Kidney glomerular epithelial cell (primary cell): ENCODE results near the gene ZC3H7B.
"Not testable (repeated sequence)": the region's sequence is repeated elsewhere in the genome, so short reads cannot be mapped to it uniquely, and the experiment has no call there.

Experiments
- DNase-seq: peaks from one replicate; lab custom pipeline; 2025; lab: John Stamatoyannopoulos, UW

Gene ZC3H7B

DNA sequence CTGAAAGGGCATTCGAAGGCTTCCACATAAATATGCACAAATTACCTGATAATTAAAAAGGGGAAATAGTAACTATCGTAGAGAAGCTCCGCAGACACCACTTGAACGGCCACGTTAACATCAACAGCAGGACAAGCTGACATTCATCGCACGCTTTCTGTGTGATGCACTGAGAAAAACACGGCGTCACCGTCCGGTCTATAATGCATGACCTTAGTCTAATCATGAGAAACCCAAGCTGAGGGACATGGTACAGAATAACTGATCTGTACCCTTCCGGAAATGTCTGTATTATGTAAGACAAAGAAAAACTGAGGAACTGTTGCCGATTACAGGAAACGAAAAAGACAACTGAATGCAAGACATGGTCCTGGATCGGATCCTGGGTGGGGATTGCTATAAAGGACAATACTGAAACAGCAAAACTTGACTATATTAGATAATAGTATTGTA, 14.7 kb upstream of the ZC3H7B start:
- DNase-seq, result no peak

DNA sequence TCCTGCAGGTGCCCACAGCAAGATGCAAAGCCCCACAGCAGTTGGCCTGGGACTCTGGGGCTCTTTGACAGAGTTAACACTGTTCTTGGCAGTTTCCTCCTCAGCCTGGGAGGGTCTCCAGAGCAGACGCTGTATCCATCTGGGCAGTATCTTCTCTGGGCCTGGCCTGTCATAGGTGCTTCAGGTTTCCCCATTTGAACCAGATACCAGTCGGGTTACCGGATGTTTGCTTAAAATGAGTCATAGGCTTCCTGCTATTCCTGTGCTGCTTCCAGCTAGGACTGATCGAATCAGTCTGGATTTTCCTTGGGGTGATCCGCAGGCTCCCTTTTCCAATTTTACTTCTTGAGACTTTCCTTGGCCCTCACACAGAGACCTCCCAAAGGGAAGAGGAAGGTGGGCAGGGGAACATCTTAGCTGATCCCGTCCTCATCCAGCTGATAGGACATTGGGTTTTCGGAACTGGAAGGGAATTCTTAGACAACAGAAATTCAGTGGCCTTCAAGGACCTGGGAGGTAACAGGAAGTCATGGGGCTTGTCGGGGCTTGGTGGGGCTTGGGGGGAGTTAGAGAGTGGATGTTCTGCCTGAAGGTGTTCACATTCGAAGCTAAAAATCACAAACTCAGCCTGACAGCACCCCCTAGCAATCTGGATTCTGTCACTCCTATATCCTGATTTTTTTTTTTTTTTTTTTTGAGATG, 12.9 kb upstream of the ZC3H7B start:
- DNase-seq, result peak; percentile 83

DNA sequence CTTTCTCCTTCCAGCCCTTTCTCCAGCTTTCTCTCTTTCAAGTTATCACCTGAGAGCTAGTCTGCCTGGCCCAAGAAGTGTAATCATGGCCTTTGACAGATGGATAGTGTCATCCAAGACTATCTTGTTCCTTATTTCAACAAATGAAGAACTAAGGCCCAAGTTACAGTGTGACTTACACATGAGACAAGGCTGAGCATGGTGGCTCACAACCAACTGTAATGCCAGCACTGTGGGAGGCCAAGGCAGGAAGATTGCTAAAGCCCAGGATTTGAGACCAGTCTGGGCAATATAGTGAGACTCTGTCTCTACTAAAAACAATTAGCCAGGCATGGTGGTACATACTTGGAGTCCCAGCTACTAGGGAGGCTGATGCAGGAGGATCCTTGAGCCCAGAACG, 11.7 kb upstream of the ZC3H7B start:
- DNase-seq, result no peak

DNA sequence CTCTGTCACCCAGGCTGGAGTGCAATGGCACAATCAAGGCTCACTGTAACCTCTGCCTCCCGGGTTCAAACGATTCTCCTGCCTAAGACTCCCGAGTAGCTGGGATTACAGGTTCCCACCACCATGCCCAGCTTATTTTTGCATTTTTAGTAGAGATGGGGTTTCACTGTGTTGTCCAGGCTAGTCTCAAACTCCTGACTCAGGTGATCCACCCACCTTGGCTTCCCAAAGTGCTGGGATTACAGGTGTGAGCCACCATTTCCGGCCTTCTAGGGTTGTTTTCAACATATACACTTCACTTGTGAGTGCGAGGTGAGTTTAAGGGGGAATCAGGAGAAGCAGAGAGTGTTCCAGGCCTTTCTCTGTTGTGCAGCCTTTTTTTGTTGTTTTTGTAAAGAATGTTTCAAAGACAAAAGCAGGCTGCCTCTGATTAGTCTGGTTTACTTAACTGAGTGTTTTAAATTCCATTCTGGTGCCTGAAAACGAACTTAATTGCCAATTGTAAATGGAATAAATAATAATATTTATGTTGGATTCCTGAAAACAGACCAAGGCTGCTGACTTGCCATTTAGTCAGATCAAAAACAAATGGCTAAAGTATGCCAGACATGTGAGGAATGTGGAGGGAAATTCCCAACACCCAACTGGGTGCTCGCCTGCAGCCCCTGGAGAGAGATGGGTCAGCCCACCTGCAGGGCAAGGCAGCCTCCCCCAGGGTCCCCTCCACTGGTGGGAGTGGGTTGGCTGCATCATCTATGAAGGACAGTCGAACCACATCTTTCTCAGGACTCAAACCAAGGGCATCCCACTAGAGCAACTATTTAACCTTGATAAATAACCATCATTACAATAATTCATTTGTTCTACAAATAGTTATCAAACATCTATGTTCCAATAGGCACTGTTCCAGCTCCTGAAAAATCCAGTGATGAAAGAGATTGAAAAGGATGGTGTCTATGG, 10.8 kb upstream of the ZC3H7B start:
- peak; percentile 93 for DNase-seq

DNA sequence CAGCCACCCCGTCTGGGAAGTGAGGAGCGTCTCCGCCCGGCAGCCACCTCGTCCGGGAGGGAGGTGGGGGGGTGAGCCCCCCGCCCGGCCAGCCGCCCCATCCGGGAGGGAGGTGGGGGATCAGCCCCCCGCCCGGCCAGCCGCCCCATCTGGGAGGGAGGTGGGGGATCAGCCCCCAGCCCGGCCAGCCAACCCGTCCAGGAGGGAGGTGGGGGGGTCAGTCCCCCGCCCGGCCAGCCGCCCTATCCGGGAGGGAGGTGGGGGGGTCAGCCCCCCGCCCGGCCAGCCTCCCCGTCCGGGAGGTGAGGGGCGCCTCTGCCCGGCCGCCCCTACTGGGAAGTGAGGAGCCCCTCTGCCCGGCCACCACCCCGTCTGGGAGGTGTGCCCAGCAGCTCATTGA, 6.5 kb upstream of the ZC3H7B start:
- DNase-seq, result not testable (repeated sequence)

DNA sequence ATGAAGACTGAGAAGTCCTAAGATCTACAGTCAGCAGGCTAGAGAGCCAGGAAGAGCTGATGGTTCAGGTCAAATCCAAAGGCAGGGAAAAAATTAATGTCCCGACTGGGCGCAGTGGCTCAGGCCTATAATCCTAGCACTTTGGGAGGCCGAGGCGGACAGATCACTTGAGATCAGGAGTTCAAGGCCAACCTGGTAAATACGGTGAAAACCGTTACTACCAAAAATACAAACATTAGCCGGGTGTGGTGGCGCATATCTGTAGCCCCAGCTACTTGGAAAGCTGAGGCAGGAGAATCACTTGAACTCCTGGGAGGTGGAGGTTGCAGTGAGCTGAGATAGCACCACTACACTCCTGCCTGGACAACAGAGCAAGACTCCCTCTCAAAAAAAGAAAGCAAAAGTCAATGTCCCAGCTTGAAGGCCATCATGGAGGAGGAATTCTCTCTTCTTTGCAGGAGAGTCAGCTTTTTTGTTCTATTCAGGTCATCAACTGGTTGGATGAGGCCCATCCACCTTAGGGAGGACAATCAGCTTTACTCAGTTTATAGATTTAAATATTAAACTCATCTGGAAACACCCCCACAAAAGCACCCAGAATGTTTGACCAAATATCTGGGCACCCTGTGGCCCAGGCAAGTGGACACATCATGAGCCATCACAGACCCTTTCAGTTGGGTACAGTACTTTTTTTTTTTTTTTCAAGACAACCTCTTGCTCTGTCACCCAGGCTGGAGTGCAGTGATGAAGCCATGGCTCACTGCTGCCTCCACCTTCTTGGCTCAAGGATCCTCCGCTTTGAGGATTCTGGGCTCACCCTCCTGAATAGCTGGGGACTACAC, 4.3 kb upstream of the ZC3H7B start:
- DNase-seq, result no peak

DNA sequence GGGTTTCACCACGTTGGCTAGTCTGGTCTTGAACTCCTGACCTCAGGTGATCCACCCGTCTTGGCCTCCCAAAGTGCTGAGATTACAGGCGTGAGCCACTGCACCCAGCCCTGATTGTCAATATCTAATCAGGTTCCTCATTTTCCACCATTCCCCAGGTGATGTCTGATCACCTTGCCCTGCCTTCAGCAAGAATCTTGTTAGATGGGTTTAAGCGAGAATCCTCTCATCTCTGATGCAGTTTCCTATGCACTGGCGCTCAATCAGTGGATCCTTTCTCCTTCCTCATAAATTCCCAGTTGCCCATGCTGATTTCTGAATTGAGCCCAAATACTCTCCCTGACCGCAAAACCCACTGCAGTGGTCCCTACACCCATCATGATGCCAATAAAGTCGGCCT, 664 bp upstream of the ZC3H7B start:
- no peak for DNase-seq

DNA sequence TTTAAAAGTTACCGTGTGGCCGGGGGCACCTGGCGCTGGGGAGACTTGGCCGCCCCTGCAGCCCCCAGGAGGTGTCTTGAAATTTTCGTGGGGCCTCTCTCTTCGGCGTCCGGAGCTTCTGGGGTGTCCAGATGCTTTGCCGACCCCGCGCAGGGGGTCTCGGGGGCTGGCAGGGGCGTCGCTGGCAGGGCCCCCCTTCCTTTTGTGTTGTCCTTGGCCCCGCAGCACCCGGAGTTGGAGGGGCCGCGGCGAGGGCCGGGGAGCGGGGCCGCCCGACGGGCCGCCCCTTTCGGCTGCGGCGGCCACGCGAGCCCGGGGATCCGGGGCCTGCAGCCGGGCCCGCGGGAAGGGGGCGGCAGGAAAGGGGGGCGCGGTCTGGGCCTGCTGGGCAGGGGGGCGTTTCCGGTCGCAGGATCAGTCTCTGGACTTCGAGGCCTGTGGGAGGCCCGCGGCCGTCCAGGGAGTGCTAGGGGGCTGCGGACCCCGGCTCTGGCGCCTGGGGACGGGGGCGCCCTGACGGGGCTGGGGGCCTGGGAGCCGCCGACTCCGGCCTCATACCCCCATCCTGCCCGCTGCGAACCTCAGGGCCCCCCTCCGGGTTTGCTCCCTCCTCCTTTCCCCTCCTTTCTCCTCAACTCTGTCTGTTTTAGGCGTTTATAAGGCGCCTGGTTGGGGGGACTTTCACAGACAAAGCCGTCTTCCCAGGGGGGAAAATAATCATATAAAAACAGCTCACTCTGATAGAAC, 869 bp downstream of the ZC3H7B start:
- DNase-seq, result no peak

DNA sequence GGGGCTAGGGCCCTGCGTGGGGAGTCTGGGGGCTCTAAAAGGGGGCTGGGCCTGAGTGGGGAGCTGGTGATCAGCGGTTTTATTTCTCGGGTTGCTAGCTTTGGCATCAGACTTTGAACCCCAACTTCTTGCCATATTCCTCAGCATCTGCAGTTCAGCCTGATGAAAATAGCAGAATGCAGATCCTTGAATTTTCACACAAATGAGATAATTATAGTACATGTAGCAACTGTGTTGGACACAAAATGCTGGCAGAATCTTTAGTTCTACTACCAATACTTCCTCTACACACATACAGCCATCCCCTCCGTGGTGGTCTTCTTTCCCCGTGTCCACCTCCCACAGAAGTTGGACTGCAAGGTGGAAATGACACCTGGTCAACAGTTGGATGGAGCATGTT, 1.5 kb downstream of the ZC3H7B start:
- no peak for DNase-seq

DNA sequence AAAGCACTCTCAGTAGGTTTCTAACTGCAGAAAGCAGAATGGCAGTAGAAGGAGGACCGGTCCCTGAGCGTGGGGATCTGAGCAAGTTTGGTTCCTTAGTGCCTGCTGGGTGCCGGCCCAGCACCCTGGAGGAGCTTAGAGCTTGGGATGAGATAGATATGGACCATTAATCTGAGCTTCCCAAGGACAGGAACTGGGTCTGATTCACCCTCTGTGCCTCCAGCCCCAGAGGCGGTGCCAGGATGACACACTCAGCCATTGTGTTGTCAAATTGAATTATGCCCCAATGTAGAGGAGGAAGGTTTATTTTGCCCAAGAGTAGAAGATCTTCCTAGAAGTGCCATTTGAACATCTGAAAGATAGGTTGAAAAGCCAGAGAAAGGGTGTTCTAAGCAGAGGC, 4.3 kb downstream of the ZC3H7B start:
- peak; percentile 96 for DNase-seq

DNA sequence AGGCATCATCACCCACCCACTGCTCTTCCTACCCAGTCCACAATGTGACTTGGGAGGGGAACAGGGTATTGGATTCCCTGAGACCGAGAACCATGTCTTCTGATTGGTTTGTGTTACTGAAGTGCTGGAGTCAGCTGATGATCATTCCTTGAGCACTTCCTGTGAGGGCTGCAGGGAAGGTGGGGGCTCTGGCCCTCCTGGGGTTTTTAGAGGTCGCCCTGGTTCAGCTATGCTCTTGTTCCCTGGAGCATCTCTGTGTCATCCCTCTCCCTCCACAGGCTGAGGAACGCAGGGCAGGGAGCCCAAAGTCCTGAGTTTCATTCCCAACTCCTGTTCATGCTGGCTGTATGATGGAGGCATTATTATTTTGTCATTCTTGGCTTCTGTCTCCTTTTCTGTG, 6.7 kb downstream of the ZC3H7B start:
- DNase-seq, result peak; percentile 49

DNA sequence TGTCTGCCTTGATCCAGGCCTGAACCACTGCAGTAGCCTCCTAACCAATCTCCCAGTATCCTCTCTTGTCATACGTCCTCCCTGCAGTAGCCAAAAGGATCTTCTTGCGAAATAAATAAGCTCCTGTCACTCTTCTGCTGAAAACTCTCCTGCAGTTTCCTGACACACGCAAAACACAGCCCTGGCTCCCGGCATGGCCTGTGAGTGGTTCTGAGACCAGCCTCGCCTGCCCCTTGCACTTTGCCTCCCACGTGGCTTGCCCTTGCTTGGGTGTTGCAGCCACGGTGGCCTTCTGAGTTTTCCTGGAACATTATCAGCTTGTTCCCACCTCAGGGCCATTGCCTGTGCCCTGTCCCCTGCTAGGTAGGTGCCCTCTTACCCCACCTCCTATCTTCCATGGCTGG, 7.2 kb downstream of the ZC3H7B start:
- no peak for DNase-seq

DNA sequence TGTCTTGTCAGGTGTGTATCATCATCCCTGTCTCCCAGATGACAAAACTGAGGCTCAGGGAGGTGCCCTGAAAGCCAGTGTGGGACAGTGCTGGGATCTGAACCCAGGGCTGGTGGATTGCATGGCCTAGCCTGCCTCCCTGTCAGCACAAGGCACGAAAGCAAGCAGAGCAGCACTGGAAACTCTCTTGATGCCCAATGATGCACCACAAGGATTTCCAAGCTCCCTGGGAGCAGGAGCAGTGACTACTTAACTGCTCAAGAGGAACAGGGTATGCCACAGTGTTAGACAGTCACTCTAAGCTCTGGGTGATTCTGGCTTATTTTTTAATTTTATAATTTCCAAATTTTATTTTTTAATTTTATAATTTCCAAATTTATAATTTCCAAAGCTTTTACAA, 9.0 kb downstream of the ZC3H7B start:
- no peak for DNase-seq

DNA sequence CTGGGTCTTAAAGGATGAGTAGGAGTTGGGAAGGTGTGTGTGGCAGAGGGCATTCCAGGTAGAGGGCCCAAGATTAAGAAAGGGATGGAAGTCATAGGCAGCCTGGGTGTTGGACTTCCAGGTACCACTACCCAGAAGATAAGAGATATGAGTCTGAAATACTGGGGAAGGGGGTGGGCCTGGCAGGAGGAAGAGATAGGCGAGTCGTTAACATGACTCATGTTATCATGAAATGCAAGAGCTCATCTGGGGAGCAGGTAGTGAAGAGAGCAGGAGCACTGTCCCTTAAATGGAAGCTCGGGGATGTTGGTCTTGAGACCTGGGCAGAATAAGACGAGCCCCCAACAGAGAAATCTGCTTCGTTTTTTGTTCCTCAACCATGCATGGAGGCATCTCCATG, 10.2 kb downstream of the ZC3H7B start:
- DNase-seq, result no peak

DNA sequence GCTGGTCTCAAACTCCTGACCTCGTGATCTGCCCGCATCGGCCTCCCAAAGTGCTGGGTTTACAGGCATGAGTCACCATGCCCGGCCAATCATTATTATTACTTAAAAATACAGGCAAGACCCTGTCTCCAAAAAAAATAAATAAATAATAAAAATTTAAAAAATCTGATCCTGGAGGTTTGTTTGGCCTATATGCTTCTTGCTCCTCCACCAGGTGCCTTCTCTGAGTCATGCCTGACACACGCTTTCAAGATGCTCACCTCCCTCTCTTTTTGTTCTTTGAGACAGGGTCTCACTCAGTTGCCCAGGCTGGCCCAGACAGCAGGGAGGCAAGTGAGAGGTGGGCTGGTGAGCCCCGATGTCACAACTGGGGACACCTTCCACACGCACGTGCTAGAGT, 13.5 kb downstream of the ZC3H7B start:
- DNase-seq, result no peak

DNA sequence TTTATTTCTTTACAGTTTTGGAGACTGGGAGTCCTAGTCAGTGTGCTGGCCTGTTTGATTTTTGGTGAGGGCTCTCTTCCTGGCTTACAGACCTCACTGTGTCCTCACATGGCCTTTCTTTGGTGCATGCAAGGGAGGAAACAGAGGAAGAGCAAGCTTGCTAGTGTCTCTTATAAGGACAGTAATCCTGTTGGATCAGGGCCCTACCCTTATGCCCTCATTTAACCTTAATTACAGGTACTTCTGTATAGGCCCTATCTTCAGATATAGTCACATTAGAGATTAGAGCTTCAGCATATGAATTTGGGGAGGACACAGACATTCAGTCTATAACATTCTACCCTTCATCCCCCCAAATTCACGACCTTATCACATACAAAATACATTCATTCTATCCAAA, 14.3 kb downstream of the ZC3H7B start:
- no peak for DNase-seq

DNA sequence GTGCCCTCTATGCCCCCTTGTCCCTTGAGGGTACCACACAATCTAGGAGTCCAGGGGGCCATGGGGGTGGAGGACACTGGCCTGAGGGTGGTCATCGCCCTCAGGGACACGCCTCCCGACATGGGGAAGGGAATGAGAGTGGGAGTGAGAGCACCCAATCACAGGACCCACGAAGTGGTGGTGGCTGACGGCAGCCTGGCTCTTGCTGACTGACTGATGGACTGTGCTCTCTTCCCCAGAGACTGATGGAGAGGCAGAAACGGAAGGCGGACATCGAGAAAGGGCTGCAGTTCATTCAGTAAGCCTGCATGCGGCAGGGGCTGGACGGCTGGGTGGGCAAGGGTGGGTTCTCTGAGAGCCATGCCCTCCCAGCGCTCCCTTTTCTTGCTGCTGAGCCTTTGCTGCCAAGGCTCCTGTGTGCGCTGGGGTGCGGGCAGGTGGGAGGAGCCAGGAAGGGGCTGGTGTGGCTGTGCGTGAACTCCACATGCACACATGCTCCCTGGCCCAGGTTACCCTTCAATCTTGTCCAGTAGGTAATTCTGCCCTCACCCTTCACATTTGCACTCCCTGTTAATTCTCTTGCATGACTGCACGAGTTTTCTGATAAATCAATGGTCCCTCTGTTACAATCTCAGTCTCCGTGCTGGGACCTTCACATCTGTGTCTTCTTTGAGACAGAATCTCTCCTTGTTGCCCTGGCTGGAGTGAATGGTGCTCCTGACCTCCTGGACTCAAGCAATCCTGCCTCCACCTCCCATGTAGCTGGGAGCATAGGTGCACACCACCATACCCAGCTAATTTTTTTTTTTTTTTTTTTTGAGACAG, 19.3 kb downstream of the ZC3H7B start:
- no peak for DNase-seq

DNA sequence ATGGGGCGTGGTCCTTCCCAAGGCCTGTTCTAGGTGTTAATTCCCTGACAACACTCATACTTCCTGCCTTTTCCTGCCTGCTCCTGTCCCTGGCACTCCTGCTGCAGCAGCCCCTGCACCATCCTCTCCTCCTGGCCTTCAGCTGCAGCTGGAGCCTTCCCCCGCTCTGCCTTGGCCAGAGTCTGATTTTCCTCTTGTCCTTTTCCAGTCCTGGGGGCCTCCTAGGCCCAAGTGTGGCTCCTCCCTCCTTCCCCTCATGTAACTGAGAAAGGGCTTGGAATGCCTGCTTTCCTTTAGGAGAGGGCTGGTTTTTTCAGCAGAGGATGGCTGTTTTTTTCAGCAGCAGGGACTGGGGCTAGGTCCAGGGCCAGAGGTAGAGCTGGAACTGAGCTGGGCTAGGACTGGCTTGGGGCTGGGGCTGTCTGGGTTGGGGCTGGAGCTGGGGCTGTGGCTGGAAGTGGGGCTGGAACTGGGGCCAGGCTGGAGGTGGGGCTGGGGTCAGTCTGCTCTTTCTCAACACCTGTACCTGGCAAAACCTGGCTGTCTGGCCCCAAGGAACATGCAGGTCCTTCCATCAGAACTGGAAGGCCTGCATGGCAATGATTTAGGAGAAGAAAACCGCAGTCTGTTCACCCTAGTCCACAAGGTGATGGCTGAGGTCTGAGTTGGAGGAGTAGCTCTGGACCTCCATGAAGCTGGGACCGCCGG, 23.6 kb downstream of the ZC3H7B start:
- DNase-seq, result no peak

DNA sequence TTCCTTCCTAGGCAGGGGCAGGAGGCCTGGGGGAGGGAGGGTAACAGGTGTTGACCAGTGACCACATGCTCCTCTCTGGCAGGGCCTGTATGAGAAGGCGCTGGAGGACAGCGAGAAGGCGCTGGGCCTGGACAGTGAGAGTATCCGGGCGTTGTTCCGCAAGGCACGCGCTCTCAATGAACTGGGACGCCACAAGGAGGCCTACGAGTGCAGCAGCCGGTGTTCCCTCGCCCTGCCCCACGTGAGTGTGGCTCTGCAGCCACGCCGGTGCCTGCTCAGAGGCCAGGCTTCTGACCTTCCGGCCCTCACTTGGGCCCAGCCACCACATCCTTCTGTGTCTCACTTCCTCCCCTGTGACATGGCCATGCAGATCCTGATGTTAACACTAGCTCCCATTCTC, 25.8 kb downstream of the ZC3H7B start:
- DNase-seq, result no peak

DNA sequence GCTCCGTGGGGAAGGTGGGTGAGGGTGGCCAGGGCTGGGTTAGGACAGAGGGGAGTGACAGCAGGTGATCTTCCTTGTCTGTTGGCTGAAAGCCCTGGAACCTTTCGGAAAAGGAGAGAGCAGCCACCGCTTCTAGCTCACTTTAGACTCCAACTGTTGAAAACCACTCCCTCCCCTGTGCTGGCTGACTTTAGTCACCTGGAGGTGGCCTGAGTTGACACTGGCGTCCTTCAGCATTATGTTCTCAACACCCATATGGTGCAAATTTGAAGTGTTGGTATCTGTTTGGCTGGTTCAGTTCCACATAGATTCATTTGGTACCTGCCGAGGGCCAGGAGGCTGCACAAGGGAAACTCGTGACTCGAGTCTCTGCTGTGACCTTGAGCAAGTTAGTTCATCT, 28.8 kb downstream of the ZC3H7B start:
- no peak for DNase-seq
